Colonic mucosa (tissue), 4 donors: ENCODE data around the gene POU2AF3. TPM values are rescaled to one million over a fixed set of nuclear protein-coding genes. Genes with fewer than 3 reads are reported as not detected.
"Not testable (repeated sequence)": the region's sequence is repeated elsewhere in the genome, so short reads cannot be mapped to it uniquely, and the experiment has no call there.

Experiments used
- DNase-seq: peaks from one replicate; pipeline ENCODE4 v3.0.0-alpha.2; 2020
- H3K27ac ChIP-seq: fragments of 200-600 bp; one replicate; pipeline ENCODE4 v1.8.0; 2021
- H3K27me3 ChIP-seq: fragments of 200-600 bp; one replicate; pipeline ENCODE4 v1.8.0; 2021
- H3K36me3 ChIP-seq: fragments of 200-600 bp; one replicate; pipeline ENCODE4 v1.8.0; 2021
- H3K4me1 ChIP-seq: fragments of 200-600 bp; one replicate; pipeline ENCODE4 v1.8.0; 2021; ENCODE audit warnings: mild to moderate bottlenecking
- H3K4me3 ChIP-seq: fragments of 200-600 bp; one replicate; pipeline ENCODE4 v1.8.0; 2021
- H3K9ac ChIP-seq, 2 donors: one replicate each; pipeline ENCODE4 v1.7.0; 2013; ENCODE audit warnings: control low read depth in 2 of 2, low read depth in 2 of 2, low read length in 2 of 2
- H3K9me3 ChIP-seq: fragments of 200-600 bp; one replicate; pipeline ENCODE4 v1.8.0; 2021
- CTCF ChIP-seq: fragments of 200-600 bp; IDR thresholded peaks from one replicate; pipeline ENCODE4 v1.8.0; 2022; ENCODE audit warnings: antibody characterized with exemption, mild to moderate bottlenecking
- intact Hi-C: fragments of 100-400 bp; cut with DNase I; formaldehyde crosslinking; loops from one replicate; pipeline ENCODE4 v1.14.1; 2022
- total RNA-seq, 2 donors: library from RNA; stranded (reverse); fragmentation: NEBNext Ultra II Directional in 1 of 2; extraction: Animal tissue kit (Norgen Biotek cat#: 25700) in 1 of 2; gene quantifications; one replicate each; pipeline ENCODE4 v1.2.1, GENCODE V29; 2021
- donor health status: healthy.
- donor health status: DM: no; HTN: no; CAD: no.
- donor health status: DM: no; HTN: no; CAD: no.

POU2AF3 gene
- total RNA-seq, 2 donors from 2014 or later: 4.5 to 7.9 TPM

- Histone ChIP-seq H3K4me1 (no peaks in the 10 kb centered on the region), H3K9me3 (no peaks in the 10 kb centered on the region), H3K9ac (no peak overlapping the region), H3K27me3 (no peaks in the 10 kb centered on the region), H3K36me3 (no peaks in the 10 kb centered on the region), H3K27ac (no peak overlapping the region), H3K4me3 (no peak overlapping the region)
- TF ChIP-seq CTCF: no peak
- intact Hi-C loops: no loop called here
- DNase-seq: no peak
These were observed 25.9 kb upstream of the POU2AF3 start for GRCh38 chr11:111272420-111272819.

DNA sequence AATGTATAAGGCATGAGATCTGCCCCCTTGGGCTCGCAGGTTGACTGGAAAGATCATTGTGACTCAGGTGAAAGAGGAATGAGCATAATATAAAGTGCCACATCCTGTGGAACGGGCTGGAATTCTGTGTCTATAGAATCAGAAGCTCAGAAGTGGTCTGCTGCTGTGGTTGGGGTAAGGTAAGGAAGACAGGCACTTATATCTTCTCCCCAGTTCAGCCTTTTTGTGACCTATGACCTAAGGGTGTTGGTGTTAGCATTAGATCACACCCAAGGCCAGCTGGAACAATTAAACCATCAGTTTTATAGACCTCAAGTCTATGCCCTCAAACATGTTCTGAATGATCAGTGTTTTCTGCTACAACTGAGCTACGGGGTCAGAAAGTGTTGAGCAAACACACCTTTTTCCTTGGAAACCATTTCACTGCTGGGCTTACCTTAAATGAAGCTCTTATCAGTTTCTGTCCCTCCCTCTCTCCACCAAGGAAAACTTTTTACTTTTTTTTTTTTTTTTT is 15.7 kb upstream of the POU2AF3 start:
- no peaks in the 10 kb centered on the region for H3K9me3 ChIP-seq
- no peaks in the 10 kb centered on the region for H3K36me3 ChIP-seq
- intact Hi-C loops: loop anchor here (5.0 kb wide), 1 partner anchor 165 kb away; no protein-coding TSS in a partner anchor
- no peak for TF ChIP-seq CTCF
- H3K27me3 ChIP-seq: no peaks in the 10 kb centered on the region
- H3K4me3 ChIP-seq: no peak overlapping the region
- H3K27ac ChIP-seq: no peak overlapping the region
- DNase-seq: peak; percentile 49
- peaks cover 6% of the 10 kb centered on the region for H3K4me1 ChIP-seq
- H3K9ac ChIP-seq: peak overlapping the region in 1 of 2 donors; percentile 2

- no peak for TF ChIP-seq CTCF
- Histone ChIP-seq H3K4me3 (peak overlapping the region; percentile 6), H3K27me3 (no peaks in the 10 kb centered on the region), H3K4me1 (peaks cover 6% of the 10 kb centered on the region), H3K9ac (peak overlapping the region in 1 of 2 donors; percentile 73), H3K27ac (peak overlapping the region; percentile 29), H3K9me3 (no peaks in the 10 kb centered on the region), H3K36me3 (no peaks in the 10 kb centered on the region)
- intact Hi-C loops: loop anchor here (5.0 kb wide), 1 partner anchor 163 kb away; no protein-coding TSS in a partner anchor
- peak; percentile 74 for DNase-seq
These were observed 14.3 kb upstream of the POU2AF3 start for GRCh38 chr11:111283945-111284481.

- Histone ChIP-seq H3K9ac (peak overlapping the region in 1 of 2 donors; percentile 73), H3K36me3 (no peaks in the 10 kb centered on the region), H3K27ac (no peak overlapping the region), H3K27me3 (no peaks in the 10 kb centered on the region), H3K4me3 (no peak overlapping the region), H3K4me1 (peaks cover 6% of the 10 kb centered on the region), H3K9me3 (no peaks in the 10 kb centered on the region)
- DNase-seq: no peak
- no peak for TF ChIP-seq CTCF
- intact Hi-C loops: no loop called here
These were observed 12.9 kb upstream of the POU2AF3 start for GRCh38 chr11:111285189-111286091.

DNA sequence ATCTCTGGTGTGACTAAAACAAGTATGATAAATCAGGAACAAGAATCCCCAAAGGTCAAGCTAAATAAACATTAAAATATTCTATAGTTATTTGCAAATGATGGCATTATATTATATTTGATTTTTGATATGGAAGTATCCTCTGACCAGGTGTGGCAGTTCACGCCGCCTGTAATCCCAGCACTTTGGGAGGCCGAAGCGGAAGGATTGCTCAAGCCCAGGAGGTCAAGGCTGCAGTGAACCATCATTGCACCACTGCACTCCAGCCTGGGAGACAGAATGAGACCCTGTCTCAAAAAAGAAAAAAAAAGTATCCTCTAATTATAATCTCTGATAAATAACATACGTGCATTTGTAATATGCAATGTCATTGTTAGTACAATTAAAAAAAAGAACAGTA is 6.6 kb upstream of the POU2AF3 start:
- intact Hi-C loops: no loop called here

GRCh38 chr11:111292408-111292807 is 5.9 kb upstream of the POU2AF3 start:
- H3K27me3 ChIP-seq, intact Hi-C loops, H3K27ac ChIP-seq, DNase-seq, H3K36me3 ChIP-seq, H3K9me3 ChIP-seq, H3K4me1 ChIP-seq, H3K4me3 ChIP-seq, H3K9ac ChIP-seq: not testable (repeated sequence)

More for the DNA sequence above, 6.6 kb upstream of the POU2AF3 start:
- no peak for DNase-seq
- H3K27me3 ChIP-seq: no peaks in the 10 kb centered on the region
- H3K9ac ChIP-seq: no peak overlapping the region
- no peak overlapping the region for H3K4me3 ChIP-seq
- no peak for TF ChIP-seq CTCF
- H3K36me3 ChIP-seq: no peaks in the 10 kb centered on the region
- H3K27ac ChIP-seq: no peak overlapping the region
- H3K9me3 ChIP-seq: no peaks in the 10 kb centered on the region
- H3K4me1 ChIP-seq: no peaks in the 10 kb centered on the region
